Erythroblast (primary cell): Measurements from ENCODE around the gene ARMC6.

Experiments
- GATA1 ChIP-seq: IDR thresholded peaks from 2 replicates; pipeline ENCODE4 v1.6.1; 2011; ENCODE audit warnings: low read depth, mild to moderate bottlenecking, control low read depth, low read length, moderate library complexity
- POLR2A ChIP-seq: IDR thresholded peaks from 2 replicates; pipeline ENCODE4 v1.6.1; 2011; ENCODE audit warnings: mild to moderate bottlenecking, low read length

DNA sequence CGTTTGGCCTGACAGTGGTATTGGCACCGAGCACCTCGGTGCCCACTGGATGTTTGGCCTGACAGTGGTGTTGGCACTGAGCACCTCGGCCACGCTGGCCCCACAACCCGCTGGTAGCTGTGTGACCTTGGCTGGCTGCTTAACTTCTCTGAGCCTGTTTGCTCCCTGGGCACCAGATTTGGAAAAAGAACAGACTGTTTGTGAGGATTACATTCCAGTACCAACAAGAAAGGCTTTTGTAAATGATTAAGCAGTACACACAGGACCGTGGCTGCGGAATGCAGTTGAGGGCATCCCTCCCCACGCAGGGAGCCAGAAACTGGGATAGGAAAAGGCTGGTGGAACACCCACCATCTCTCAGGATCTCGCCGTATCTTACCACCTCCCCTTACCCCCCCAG is 62.3 kb downstream of the ARMC6 start:
- no peak for TF ChIP-seq POLR2A
- TF ChIP-seq GATA1: no peak
